HG02870 (cell line): ENCODE results near the gene UCN.
A peak's percentile ranks its signal among the peaks of the same experiment; 100 is the strongest.
"Not testable (repeated sequence)": the region's sequence is repeated elsewhere in the genome, so short reads cannot be mapped to it uniquely, and the experiment has no call there.

Source experiments
- ATAC-seq: cut with Tn5 transposase; IDR thresholded peaks from one replicate; pipeline ENCODE4 v1.9.1; 2021; ENCODE audit warnings: mild to moderate bottlenecking, moderate library complexity; ENCODE audit not compliant: unreplicated experiment

Gene UCN

DNA sequence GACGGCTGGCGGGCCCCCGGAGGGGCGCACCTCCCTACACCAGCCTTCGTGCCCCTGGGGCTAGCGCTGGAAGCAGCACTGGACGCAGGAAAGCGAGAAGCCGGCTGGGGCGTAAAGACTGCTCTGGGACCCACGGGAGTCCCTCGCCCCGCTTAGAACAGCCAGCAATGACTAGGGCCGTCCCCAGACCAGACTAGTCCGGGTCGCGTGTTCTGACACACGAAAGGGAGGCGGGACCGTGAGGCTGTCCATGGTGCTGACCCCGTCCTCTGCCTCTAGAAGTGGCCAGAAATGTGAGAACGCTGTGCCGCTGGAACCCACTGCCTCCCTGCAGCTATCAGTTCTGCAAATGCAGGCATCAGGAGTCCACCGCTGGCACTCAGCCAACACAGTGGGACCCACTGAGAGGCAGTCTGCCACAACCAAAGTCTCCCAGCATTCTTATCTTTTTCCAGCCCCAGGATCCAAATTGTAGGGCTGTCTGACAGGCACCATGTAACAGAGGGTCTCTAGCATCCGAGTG lies at the start of gene UCN:
Gene UCN (minus strand): TSS at position 87 of the 523 bp plus-strand sequence. CDS start 550 bp downstream, outside the sequence.
- no peak for ATAC-seq

DNA sequence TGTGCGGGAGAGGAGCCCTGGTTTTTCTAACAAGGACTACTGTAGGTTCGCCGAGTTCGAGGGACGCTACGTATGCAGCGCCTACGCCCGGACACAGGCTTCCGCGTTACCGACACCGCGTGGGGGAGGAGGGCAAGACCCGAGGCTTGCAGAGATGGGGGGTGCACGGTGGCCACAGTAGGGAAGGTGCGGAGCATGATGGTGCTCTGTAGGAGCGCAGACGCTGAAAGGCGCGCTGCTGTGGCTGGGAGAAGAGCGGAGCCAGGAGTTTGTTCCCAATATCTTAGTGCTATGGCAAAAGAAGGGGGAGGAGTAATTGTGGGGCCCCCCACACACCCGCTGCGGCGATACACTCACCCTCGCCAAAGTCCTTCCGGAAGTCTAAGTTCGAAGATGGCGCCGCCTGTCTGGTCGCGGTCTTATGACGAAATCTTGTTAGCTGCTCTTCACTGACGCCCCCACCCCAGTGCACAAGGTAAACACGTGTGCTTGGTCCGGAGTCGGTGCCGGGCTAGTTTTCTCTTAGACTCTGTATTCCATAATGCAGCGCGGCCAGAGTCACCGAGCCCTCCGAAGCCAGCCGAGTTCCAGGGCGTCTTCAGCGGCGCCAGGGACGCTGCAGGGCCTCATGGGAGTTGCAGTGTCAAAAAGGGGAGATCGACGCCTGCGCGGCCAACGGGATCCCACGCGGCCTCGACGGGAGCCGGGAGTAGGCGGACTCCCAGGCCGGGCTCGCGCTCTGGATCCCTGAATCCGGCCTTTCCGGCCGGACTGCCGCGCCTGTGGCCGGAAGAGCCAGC lies 48.3 kb upstream of the UCN start, which contains the start of gene GTF3C2:
Gene GTF3C2 (minus strand): TSS at position 383 of the 800 bp plus-strand sequence. CDS start 13,210 bp downstream, outside the sequence.
- peak; percentile 86 for ATAC-seq

GRCh38 chr2:27356056-27356381 lies 47.8 kb upstream of the UCN start:
- peak; percentile 17 for ATAC-seq

DNA sequence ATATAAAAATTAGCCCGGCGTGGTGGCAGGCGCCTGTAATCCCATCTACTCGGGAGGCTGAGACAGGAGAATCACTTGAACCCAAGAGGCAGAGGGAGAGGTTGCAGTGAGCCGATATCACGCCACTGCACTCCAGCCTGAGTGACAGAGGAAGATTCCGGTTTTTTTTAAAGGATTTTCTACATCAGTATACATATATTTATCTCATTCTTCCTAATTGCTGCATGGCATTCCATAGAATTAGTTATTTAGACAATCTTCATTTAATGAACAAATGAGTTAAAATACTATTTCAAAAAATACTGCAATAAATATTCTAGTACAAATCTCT lies 46.3 kb upstream of the UCN start:
- ATAC-seq: no peak

DNA sequence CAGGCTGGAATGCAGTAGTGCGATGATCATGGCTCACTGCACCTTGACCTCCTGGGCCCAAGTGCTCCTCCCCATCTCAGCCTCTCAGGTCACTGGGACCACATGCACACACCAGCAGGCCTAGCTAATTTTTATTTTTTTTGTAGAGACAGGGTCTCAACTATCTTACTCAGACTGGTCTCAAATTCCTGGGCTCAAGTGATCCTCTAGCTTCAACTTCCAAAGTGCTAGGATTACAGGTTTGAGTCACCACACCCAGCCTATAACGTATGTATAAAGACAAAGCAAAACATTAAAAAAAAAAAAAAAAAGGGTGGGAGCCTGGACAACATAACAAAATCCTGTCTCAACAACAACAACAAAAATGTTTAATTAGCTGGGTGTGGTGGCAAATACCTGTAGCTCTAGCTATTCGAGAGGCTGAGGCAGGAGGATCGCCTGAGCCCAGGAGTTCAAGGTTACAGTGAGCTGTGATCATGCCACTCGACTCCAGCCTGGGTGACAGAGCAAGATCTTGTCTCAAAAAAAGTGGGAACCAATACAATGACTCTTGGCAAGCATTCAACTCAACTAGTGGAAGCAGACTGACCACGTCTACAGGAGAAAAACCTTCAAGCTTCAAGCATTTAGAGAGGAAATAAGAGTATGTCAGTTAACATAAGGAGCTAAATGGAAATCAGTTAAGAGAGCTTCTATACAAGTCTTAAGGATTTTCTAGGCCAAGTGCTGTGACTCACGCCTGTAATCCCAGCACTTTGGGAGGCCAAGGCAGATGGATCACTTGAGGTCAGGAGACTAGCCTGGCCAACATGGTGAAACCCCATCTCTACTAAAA lies 45.7 kb upstream of the UCN start:
- no peak for ATAC-seq

DNA sequence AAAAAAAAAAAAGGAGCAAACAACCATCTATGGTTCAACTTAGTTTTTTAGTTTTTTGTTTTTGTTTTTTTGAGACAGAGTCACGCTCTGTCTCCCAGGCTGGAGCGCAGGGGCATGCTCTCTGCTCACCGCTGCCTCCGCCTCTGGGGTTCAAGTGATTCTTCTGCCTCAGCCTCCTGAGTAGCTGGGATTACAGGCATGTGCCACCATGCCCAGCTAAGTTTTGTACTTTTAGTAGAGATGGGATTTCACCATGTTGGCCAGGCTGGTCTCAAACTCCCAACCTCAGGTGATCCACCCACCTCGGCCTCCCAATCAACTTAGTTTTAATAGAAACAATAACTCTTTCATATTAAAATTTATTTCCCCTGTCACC lies 45.1 kb upstream of the UCN start:
- not testable (repeated sequence) for ATAC-seq

DNA sequence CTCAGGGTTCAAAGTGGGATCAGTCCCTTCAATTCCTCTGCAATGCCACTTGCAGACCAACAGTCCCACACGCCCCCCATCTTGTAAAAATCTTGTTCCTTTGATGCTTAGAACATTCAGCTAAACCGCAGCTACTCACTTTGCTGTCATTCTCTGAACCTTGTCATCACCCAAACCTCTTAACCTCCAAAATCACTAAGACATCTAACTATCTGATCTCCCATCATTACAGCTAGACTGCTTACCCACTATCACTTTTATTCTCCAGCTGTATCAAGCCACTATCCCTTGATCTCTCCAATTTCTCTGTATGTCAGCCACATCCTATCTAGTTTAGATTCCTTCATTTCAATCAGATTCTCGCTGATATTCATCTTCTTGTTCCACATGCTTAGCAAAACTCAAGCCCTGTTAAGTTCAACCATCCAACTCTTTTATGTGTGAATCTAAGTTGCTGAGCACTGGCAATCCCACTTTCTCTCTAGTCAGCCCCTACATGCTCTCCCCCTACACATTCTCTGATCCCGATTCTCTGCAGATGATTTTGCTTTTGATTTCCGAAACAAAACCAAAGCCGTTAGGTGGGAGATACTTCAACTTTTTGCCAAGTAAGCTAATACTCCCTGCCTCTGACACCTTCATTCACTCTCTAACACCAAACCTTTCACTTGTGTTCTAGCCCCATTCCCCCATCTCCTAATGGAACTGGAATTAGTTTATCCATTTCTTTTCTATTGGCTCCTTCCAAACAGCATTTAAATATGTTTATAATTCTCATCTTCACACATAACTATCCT lies 43.8 kb upstream of the UCN start:
- ATAC-seq: no peak

DNA sequence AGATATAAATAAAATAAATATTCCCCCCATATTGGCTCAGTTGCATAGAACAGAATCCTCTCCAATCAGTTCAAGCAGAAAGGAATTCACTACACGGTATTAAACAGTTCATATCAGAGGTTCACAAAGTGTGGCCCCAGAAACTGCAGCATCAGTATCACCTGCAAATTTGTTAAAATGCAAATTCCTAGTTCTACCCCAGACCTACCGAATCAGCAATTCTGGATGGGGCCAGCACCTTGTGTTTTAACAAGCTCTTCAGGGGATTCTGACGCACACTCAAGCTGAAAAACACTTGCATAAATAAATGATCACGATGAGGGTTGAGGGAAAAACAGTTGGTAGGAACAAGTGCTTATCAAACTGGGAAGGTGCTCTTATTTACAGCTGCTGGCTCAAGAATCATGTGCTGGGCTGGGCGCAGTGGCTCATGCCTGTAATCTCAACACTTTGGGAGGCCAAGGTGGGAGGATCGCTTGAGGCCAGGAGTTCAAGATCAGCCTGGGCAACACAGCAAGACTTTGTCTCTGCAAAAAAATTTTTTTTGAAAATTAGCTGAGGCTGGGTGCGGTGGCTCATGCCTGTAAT lies 42.0 kb upstream of the UCN start:
- no peak for ATAC-seq

- ATAC-seq: no peak
These were observed 39.4 kb upstream of the UCN start for GRCh38 chr2:27347641-27348040.

DNA sequence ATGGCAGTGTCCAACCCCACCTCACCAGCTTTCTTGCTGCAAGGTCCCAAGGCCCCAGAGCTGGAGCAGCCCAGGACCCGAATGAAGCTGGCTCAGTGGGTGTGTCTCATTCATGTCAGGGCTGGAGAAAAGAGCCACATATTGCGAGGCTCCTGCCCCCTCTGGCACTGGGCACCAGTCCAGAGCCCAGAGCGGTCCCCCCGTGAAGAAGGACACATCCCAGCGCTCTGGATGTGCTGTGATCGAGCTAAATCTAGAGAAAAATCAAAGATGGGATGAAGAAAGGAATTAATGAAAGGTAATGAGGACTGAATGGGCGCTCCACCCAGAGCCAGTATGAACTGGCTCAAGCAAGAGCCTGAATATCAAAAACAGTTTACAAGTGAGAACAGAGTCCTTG lies 27.9 kb upstream of the UCN start:
- ATAC-seq: no peak

- ATAC-seq: no peak
These were observed 27.1 kb upstream of the UCN start for GRCh38 chr2:27335311-27335710.

GRCh38 chr2:27324720-27325119 lies 16.5 kb upstream of the UCN start:
- no peak for ATAC-seq

DNA sequence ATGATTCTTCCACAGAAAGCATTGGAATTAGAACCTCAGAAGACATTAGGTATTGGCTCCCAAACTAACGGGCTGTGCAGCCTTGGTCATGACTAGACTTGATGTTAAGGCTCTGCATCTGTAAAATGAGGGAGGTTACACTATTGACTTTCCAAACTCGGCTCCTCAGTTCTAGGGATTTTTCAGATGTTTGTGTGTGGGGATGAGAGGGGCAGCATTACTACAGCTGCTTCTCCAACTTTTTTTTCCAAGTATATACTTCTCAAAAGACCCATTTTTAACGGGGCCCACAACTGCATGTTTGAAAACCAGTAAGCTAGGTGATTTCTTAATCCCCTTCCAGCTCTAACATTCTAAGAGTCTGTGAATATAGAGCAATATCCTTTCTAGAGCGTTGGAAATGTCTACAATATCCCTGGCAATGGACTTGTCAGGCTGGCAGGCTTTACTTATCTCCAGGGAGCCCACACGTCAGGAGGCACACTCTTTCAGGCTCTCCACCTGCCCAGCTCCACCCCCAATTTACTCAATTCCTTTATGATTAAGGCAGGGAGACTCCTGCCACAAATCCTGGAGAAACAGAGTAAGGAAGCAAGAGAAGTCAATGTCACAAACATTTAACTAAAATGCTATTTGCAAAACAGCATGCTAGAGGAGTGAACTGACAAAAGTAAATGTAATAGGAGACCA lies 15.5 kb upstream of the UCN start:
- no peak for ATAC-seq

DNA sequence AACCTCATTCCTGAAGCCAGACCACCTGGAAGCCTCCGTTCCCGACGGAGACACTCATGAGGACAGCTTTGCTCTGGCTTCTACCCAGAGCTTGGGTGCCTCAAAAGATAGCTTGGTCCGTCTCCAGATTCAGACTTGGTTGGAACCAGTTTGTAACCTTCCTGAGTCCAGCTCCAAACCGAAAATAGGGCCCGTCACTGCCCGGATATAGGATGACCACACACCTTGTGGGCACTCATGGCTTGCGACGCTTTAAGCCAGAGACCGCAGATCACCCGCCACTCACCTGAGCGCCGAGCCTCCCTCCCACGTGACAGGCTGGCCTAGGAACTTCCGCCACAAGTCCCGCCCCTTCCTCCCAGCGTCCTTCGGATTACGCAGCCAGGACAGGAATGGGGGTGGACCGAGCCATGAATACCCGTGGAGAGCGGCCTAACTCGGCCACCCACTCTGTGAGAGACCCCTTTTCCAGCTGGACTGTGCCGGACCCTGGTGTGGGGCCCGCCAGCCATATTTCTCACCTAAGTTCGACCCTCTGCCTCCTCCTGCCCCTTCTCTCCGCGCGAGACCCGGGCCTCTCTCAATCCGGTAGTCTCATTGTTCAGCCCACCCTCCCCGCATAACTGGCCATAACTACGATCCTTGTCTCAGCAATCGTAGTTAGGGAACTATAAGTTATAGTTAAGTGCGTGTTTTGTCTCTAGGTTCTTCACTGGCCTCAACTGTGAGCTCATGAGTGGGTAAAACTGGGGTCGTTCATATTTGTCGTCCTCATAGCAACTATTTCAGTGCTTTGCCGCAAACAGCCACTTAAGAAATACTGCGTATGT lies 14.7 kb upstream of the UCN start, which contains the start of gene MPV17:
Gene MPV17 (minus strand): TSS at position 332 of the 830 bp plus-strand sequence. CDS start 580 bp downstream, outside the sequence.
- ATAC-seq: peak; percentile 86

GRCh38 chr2:27322301-27322765 lies 14.1 kb upstream of the UCN start:
- ATAC-seq: no peak

DNA sequence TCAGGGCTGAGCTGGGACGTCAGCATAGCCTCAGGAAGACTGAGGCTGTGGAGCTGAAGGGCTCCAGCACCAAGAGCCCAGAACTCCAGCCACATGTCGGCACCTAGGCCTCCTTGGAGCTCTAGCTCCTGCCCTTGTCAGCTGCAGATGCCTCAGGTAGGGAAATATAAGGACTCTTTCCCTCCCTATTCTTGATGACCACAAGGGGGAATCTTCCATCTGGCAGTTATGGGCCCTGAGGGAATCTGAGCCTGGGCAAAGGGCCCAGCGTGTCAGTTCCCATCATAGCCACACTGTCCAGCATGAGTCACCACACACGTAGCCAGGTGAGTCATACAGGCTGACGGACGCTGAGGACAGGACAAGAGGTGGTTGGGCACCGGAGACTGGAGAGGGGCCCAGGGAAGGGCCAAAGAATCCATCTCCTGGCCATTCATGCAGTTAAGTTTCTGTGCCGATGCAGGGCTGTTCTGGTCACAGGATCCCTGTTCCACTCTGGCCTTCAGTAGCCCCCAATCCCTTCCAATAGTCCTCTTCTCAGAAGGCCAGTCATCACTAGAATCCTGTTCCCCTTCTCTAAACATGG lies 12.8 kb upstream of the UCN start:
- ATAC-seq: no peak

DNA sequence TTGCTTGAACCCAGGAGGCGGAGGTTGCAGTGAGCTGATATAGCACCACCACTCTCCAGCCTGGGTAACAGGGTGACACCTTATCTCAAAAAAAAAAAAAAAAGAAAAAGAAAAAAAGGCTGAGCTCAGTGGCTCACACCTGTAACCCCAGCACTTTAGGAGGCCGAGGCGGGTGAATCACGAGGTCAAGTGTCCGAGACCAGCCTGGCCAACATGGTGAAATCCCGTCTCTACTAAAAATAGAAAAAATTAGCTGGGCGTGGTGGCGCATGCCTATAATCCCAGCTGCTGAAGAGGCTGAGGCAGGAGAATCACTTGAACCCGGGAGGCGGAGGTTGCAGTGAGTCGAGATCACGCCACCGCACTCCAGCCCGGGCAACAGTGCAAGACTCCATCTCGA lies 11.6 kb upstream of the UCN start:
- not testable (repeated sequence) for ATAC-seq

- no peak for ATAC-seq
These were observed 8.6 kb upstream of the UCN start for GRCh38 chr2:27316655-27317412.
